Endothelial cell of umbilical vein (primary cell): ENCODE data around the gene KLHDC9. TPM values are rescaled to one million over a fixed set of nuclear protein-coding genes. Genes with fewer than 3 reads are reported as not detected.

Experiments used
- BruUV-seq: library from RNA; stranded (reverse); fragments of 400-500 nt; replicated peaks from 2 replicates; lab custom pipeline; 2021; lab: Mats Ljungman, UMichigan
- CTCF ChIA-PET: fragments of 300-600, 350-600 bp; sonication (Branson Sonifier 250); formaldehyde crosslinking; loops from one replicate; lab custom pipeline; 2021; ENCODE audit warnings: antibody characterized with exemption, inconsistent platforms; lab: Charles Lee
- POLR2A ChIA-PET: fragments of 300-600, 350-600 bp; sonication (Branson Sonifier 250); formaldehyde crosslinking; loops from one replicate; lab custom pipeline; 2021; ENCODE audit warnings: antibody characterized with exemption, inconsistent platforms; lab: Charles Lee
- DNase-seq: peaks from one replicate; pipeline ENCODE4 v3.0.0-alpha.2; 2011; ENCODE audit warnings: low read depth, low spot score
- FAIRE-seq: peaks from 2 replicates; lab custom pipeline; 2011; peaks lifted over from hg19 to GRCh38; lab: Jason Lieb, UNC
- H2AFZ ChIP-seq: 2 replicates; pipeline ENCODE4 v1.6.0; 2012; ENCODE audit warnings: low read depth, low read length, control low read depth, inconsistent platforms
- H3K27ac ChIP-seq: 2 replicates; pipeline ENCODE4 v1.5.1; 2011; ENCODE audit warnings: low read depth, mild to moderate bottlenecking, control low read depth, low read length, moderate library complexity; ENCODE audit not compliant: insufficient read depth
- H3K27me3 ChIP-seq, 2 experiments: 2 replicates each; pipeline versions ENCODE4 v1.6.0 to v1.6.1; 2011; ENCODE audit warnings: low read length in 2 of 2, mixed read lengths in 1 of 2; ENCODE audit not compliant: control insufficient read depth in 2 of 2, insufficient read depth in 2 of 2
- H3K36me3 ChIP-seq, 2 experiments: 2 replicates in 1 of 2; 3 replicates in 1 of 2; pipeline ENCODE4 v1.5.1; 2011; ENCODE audit warnings: low read length in 2 of 2, mild to moderate bottlenecking in 1 of 2, moderate library complexity in 1 of 2; ENCODE audit not compliant: control insufficient read depth in 2 of 2, insufficient read depth in 2 of 2; ENCODE audit errors: extremely low read depth in 1 of 2
- H3K4me1 ChIP-seq: 3 replicates; pipeline ENCODE4 v1.5.1; 2011; ENCODE audit warnings: mild to moderate bottlenecking, low read length; ENCODE audit not compliant: control insufficient read depth, insufficient read depth; ENCODE audit errors: extremely low read depth
- H3K4me2 ChIP-seq: 2 replicates; pipeline ENCODE4 v1.6.1; 2011; ENCODE audit warnings: low read length, control low read depth, mixed read lengths; ENCODE audit not compliant: insufficient read depth
- H3K4me3 ChIP-seq, 3 experiments: fragments of 200-600 bp in 1 of 3; sonication (generic), shearing (Covaris generic) in 1 of 3; replicated peaks in 1 of 3; 2 replicates each; pipeline ENCODE4 v1.5.1; 2011 to 2016; ENCODE audit warnings: control low read depth in 3 of 3, low read length in 3 of 3, mild to moderate bottlenecking in 2 of 3, inconsistent platforms in 1 of 3, low read depth in 1 of 3, moderate library complexity in 1 of 3; ENCODE audit not compliant: insufficient read depth in 1 of 3
- H3K79me2 ChIP-seq: 2 replicates; pipeline ENCODE4 v1.6.0; 2012; ENCODE audit warnings: low read length, inconsistent platforms; ENCODE audit not compliant: control insufficient read depth, insufficient read depth
- H3K9ac ChIP-seq: replicated peaks from 2 replicates; pipeline ENCODE3; 2011; ENCODE audit warnings: low read length, control low read depth; ENCODE audit not compliant: insufficient read depth; ENCODE audit errors: extremely low read depth
- H3K9me1 ChIP-seq: replicated peaks from 3 replicates; pipeline ENCODE4 v1.6.0; 2011; ENCODE audit warnings: mild to moderate bottlenecking, low read length; ENCODE audit not compliant: control insufficient read depth, insufficient read depth; ENCODE audit errors: extremely low read depth
- H3K9me3 ChIP-seq: replicated peaks from 2 replicates; pipeline ENCODE4 v1.5.1; 2012; ENCODE audit warnings: low read length, inconsistent platforms; ENCODE audit not compliant: control insufficient read depth, insufficient read depth
- H4K20me1 ChIP-seq: replicated peaks from 2 replicates; pipeline ENCODE3; 2011; ENCODE audit warnings: mild to moderate bottlenecking, low read length; ENCODE audit not compliant: control insufficient read depth, insufficient read depth; ENCODE audit errors: extremely low read depth
- CTCF ChIP-seq, 2 donors: IDR thresholded peaks; 1 replicate in 1 of 2; 2 replicates in 1 of 2; pipeline ENCODE4 v1.5.1; 2011; ENCODE audit warnings: low read length in 2 of 2, mild to moderate bottlenecking in 2 of 2, moderate library complexity in 2 of 2, control low read depth in 1 of 2, inconsistent platforms in 1 of 2, low read depth in 1 of 2; ENCODE audit not compliant: insufficient read depth in 1 of 2; ENCODE audit errors: extremely low read depth in 1 of 2
- EZH2 ChIP-seq: IDR thresholded peaks from 2 replicates; pipeline ENCODE4 v1.6.1; 2012; ENCODE audit warnings: borderline replicate concordance, low read depth, mild to moderate bottlenecking, moderate library complexity, low read length, inconsistent platforms; ENCODE audit not compliant: severe bottlenecking
- FOS ChIP-seq: IDR thresholded peaks from 2 replicates; pipeline ENCODE4 v1.6.1; 2011; ENCODE audit warnings: mild to moderate bottlenecking, low read length, moderate library complexity, borderline replicate concordance; ENCODE audit not compliant: insufficient read depth
- GATA2 ChIP-seq: IDR thresholded peaks from 2 replicates; pipeline ENCODE4 v1.7.0; 2011; ENCODE audit warnings: low read depth, mild to moderate bottlenecking, moderate library complexity, mixed read lengths, low read length; ENCODE audit not compliant: insufficient read length, insufficient read depth
- JUN ChIP-seq: IDR thresholded peaks from 2 replicates; pipeline ENCODE4 v1.6.1; 2011; ENCODE audit warnings: borderline replicate concordance, low read depth; ENCODE audit not compliant: insufficient read length, insufficient read depth
- MYC ChIP-seq: IDR thresholded peaks from one replicate; pipeline ENCODE4 v1.6.1; 2011; ENCODE audit warnings: mild to moderate bottlenecking, low read depth, low read length
- POLR2A ChIP-seq: IDR thresholded peaks from 2 replicates; pipeline ENCODE4 v1.6.1; 2012; ENCODE audit warnings: low read depth, mild to moderate bottlenecking, control low read depth, low read length
- POLR2AphosphoS5 ChIP-seq: IDR thresholded peaks from 2 replicates; pipeline ENCODE4 v1.6.1; 2012; ENCODE audit warnings: low read depth, mild to moderate bottlenecking, control low read depth, low read length, moderate library complexity; ENCODE audit not compliant: insufficient read depth
- dilution Hi-C: fragments of 300-500 bp; cut with MboI; formaldehyde crosslinking; loops from one replicate; pipeline ENCODE4 v1.15.0; 2019; ENCODE audit warnings: low sequenced_read_pairs; ENCODE audit not compliant: extremely low pct_ligation_motif_present
- intact Hi-C: fragments of 100-400 bp; cut with micrococcal nuclease; formaldehyde crosslinking; loops from one replicate; pipeline ENCODE4 v1.10.0; 2022
- polyA plus RNA-seq, 4 experiments: library from polyadenylated mRNA; depleted of rRNA in 3 of 4; stranded (reverse) in 3 of 4; unstranded in 1 of 4; fragments of >200 nt; gene quantifications; 2 replicates each; pipeline versions ENCODE4 v1.2.1 to v1.2.3, GENCODE V29; 2011 to 2012; ENCODE audit warnings: missing spikeins in 1 of 4
- total RNA-seq: library from RNA; stranded (reverse); gene quantifications from 2 replicates; pipeline ENCODE4 v1.2.3, GENCODE V29; 2021
- TF ChIP-seq, protein P1 (sequence below): IDR thresholded peaks from 2 replicates; pipeline ENCODE4 v1.6.1; 2011; ENCODE audit not compliant: insufficient read depth, insufficient read length

KLHDC9 gene
- total and polyA plus RNA-seq, 2 donors (not counting 3 experiments of a cell fraction or from before 2014, with no cell fraction given), result 1.1 to 2.6 TPM

GRCh38 chr1:161072751-161073449 lies 25.3 kb upstream of the KLHDC9 start:
- TF ChIP-seq CTCF (IDR thresholded peaks at IDR 0.05; ENCODE audit: extremely low read depth in 1 of 2, insufficient read depth in 1 of 2, low read depth in 1 of 2, low read length in 2 of 2) (no peak), POLR2AphosphoS5 (no peak), GATA2 (no peak), EZH2 (no peak), JUN (no peak), MYC (no peak), FOS (no peak), POLR2A (no peak)
- TF ChIP-seq, protein P1, sequence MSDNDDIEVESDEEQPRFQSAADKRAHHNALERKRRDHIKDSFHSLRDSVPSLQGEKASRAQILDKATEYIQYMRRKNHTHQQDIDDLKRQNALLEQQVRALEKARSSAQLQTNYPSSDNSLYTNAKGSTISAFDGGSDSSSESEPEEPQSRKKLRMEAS, result no peak
- Histone ChIP-seq H3K9me3 (no peaks in the 10 kb centered on the region), H2AFZ (no peak overlapping the region), H3K27me3 (no peaks in the 10 kb centered on the region), H3K9me1 (no peaks in the 10 kb centered on the region), H3K4me3 (no peak overlapping the region), H4K20me1 (no peaks in the 10 kb centered on the region), H3K4me1 (no peaks in the 10 kb centered on the region), H3K9ac (no peak overlapping the region), H3K27ac (no peak overlapping the region), H3K79me2 (no peaks in the 10 kb centered on the region), H3K4me2 (no peak overlapping the region), H3K36me3 (no peaks in the 10 kb centered on the region)
- dilution Hi-C loops (no loop called here), intact Hi-C loops (no loop called here)
- DNase-seq (no peak), FAIRE-seq (no peak)
- no TSS peak for BruUV-seq
- ChIA-PET POLR2A (no interaction called here), CTCF (no interaction called here)
